Measurements from ENCODE around the gene LRRC74B. TPM values are rescaled to one million over a fixed set of nuclear protein-coding genes. Genes with fewer than 3 reads are reported as not detected.

Gene LRRC74B
- total and polyA plus RNA-seq, 2 experiments from 2014 or later = 0.20 to 0.52 TPM

GRCh38 chr22:21014202-21014725 is 31.5 kb upstream of the LRRC74B start:
- Histone ChIP-seq H3K27me3 (no peaks in the 10 kb centered on the region), H3K27ac (peak overlapping the region; percentile 60), H3K4me1 (ENCODE audit: insufficient read depth) (peaks cover 15% of the 10 kb centered on the region), H3K9me3 (ENCODE audit: low read depth) (no peaks in the 10 kb centered on the region), H4K20me1 (ENCODE audit: insufficient read depth, poor library complexity, severe bottlenecking) (no peaks in the 10 kb centered on the region), H3K4me3 (no peak overlapping the region), H2AFZ (no peak overlapping the region), H3K4me2 (peak overlapping the region; percentile 82), H3K36me3 (replicated peaks; ENCODE audit: insufficient read depth, low read depth) (no peaks in the 10 kb centered on the region), H3K79me2 (no peaks in the 10 kb centered on the region), H3K9me2 (replicated peaks; ENCODE audit: insufficient read depth) (no peaks in the 10 kb centered on the region)
- peak; percentile 94 for DNase-seq (ENCODE audit: low spot score)
- WGBS (ENCODE audit: low lambda C conversion rate, missing lambda C conversion rate) = 3% methylated on average over 39 of the region's 40 CpGs
- TF ChIP-seq EZH2 (IDR thresholded peaks at IDR 0.05; ENCODE audit: borderline replicate concordance) (no peak), EZH2phosphoT487 (IDR thresholded peaks at IDR 0.05; ENCODE audit: low read depth, severe bottlenecking, unreplicated experiment) (no peak), CTCF (IDR thresholded peaks at IDR 0.05; ENCODE audit: poor library complexity) (no peak)

GRCh38 chr22:21014726-21015465 is 30.9 kb upstream of the LRRC74B start, which contains the start of gene P2RX6:
P2RX6 (plus strand) TSS chr22:21015165; CDS start chr22:21015175, 10 bp downstream.
- Histone ChIP-seq H3K36me3 (replicated peaks; ENCODE audit: insufficient read depth, low read depth) (no peaks in the 10 kb centered on the region), H3K9me3 (ENCODE audit: low read depth) (no peaks in the 10 kb centered on the region), H3K9me2 (replicated peaks; ENCODE audit: insufficient read depth) (no peaks in the 10 kb centered on the region), H3K79me2 (no peaks in the 10 kb centered on the region), H4K20me1 (ENCODE audit: insufficient read depth, poor library complexity, severe bottlenecking) (no peaks in the 10 kb centered on the region), H3K27me3 (no peaks in the 10 kb centered on the region), H3K4me2 (peak within 1 kb of the TSS; percentile 82), H3K4me1 (ENCODE audit: insufficient read depth) (peaks cover 15% of the 10 kb centered on the region), H3K27ac (peak within 1 kb of the TSS; percentile 60), H2AFZ (no peak within 1 kb of the TSS), H3K4me3 (no peak within 1 kb of the TSS)
- TF ChIP-seq EZH2phosphoT487 (IDR thresholded peaks at IDR 0.05; ENCODE audit: low read depth, severe bottlenecking, unreplicated experiment) (no peak), EZH2 (IDR thresholded peaks at IDR 0.05; ENCODE audit: borderline replicate concordance) (no peak), CTCF (IDR thresholded peaks at IDR 0.05; ENCODE audit: poor library complexity) (no peak)
- peak; percentile 56 for DNase-seq (ENCODE audit: low spot score)
- 45% methylated on average over 12 of the region's 12 CpGs for WGBS (ENCODE audit: low lambda C conversion rate, missing lambda C conversion rate)

GRCh38 chr22:21015466-21016006 is 30.2 kb upstream of the LRRC74B start:
- Histone ChIP-seq H3K4me1 (ENCODE audit: insufficient read depth) (peaks cover 15% of the 10 kb centered on the region), H4K20me1 (ENCODE audit: insufficient read depth, poor library complexity, severe bottlenecking) (no peaks in the 10 kb centered on the region), H3K9me3 (ENCODE audit: low read depth) (no peaks in the 10 kb centered on the region), H3K36me3 (replicated peaks; ENCODE audit: insufficient read depth, low read depth) (no peaks in the 10 kb centered on the region), H3K9me2 (replicated peaks; ENCODE audit: insufficient read depth) (no peaks in the 10 kb centered on the region), H3K79me2 (no peaks in the 10 kb centered on the region), H3K4me3 (no peak overlapping the region), H3K27ac (peak overlapping the region; percentile 40), H2AFZ (no peak overlapping the region), H3K27me3 (no peaks in the 10 kb centered on the region), H3K4me2 (peak overlapping the region; percentile 82)
- 85% methylated on average over 7 of the region's 10 CpGs for WGBS (ENCODE audit: low lambda C conversion rate, missing lambda C conversion rate)
- no peak for TF ChIP-seq EZH2phosphoT487 (IDR thresholded peaks at IDR 0.05; ENCODE audit: low read depth, severe bottlenecking, unreplicated experiment)
- TF ChIP-seq CTCF (IDR thresholded peaks at IDR 0.05; ENCODE audit: poor library complexity) = no peak
- TF ChIP-seq EZH2 (IDR thresholded peaks at IDR 0.05; ENCODE audit: borderline replicate concordance) = no peak
- DNase-seq (ENCODE audit: low spot score) = no peak

Measured in hepatocyte (in vitro differentiated cells).